Gastrocnemius medialis (tissue), 4 donors: Measurements from ENCODE around the gene RUNX1.

ENCODE experiments used
- POLR2A ChIP-seq, 2 donors: fragments of 450-650 bp; IDR thresholded peaks; one replicate each; pipeline ENCODE4 v1.6.1; 2017; ENCODE audit warnings: antibody characterized with exemption in 2 of 2, mild to moderate bottlenecking in 2 of 2, moderate library complexity in 2 of 2
- TF ChIP-seq, protein P1 (sequence below), 5 experiments: fragments of 450-650 bp in 3 of 5; fragments of 200-600 bp in 2 of 5; sonication (generic) in 2 of 5; IDR thresholded peaks in 4 of 5; conservative IDR thresholded peaks in 1 of 5; 1 replicate in 4 of 5; 2 replicates in 1 of 5; pipeline ENCODE4 v1.5.1; 2016 to 2019; ENCODE audit warnings: antibody characterized with exemption in 5 of 5, mild to moderate bottlenecking in 3 of 5, moderate library complexity in 3 of 5

DNA sequence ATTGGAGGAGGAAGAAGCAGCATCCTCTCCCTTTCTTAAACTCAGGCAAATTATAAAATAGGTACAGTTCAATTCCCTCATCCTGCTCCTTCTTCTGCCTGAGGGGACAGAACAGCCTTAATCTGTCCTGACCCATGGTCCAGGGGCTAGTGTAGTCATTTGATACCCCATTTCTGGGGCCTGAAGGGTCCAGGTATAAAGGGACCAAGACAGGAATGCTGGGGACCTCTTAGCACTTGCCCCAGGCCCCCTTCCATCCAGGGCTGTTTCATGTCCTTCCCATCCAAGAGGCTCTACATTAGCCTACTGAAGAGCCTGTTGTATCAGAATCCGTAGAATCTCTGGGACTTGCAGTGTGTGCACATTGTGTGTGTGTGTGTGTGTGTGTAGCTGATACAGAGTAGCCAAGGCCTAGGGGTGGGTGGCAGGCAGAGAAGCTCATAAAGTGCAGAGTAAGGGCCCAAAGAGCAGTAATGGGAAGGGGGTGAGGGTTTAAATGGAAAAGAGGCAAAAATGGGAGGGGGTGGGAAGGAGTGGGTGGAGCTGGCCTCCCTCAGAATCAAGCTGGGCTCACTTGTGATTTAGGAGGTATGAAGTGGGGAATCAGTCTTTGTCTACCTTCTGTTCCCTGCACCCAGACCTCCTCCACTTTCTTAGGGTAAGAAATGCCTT, 32.4 kb downstream of the RUNX1 start:
- TF ChIP-seq, protein P1, sequence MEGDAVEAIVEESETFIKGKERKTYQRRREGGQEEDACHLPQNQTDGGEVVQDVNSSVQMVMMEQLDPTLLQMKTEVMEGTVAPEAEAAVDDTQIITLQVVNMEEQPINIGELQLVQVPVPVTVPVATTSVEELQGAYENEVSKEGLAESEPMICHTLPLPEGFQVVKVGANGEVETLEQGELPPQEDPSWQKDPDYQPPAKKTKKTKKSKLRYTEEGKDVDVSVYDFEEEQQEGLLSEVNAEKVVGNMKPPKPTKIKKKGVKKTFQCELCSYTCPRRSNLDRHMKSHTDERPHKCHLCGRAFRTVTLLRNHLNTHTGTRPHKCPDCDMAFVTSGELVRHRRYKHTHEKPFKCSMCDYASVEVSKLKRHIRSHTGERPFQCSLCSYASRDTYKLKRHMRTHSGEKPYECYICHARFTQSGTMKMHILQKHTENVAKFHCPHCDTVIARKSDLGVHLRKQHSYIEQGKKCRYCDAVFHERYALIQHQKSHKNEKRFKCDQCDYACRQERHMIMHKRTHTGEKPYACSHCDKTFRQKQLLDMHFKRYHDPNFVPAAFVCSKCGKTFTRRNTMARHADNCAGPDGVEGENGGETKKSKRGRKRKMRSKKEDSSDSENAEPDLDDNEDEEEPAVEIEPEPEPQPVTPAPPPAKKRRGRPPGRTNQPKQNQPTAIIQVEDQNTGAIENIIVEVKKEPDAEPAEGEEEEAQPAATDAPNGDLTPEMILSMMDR (IDR thresholded peaks at IDR 0.05 in 4 of 5, conservative IDR thresholded peaks at IDR 0.05 in 1 of 5), result no peak
- no peak for TF ChIP-seq POLR2A (IDR thresholded peaks at IDR 0.05)
